NOMO-1 treated with dmso at 0.1 percent for 144 hours (cell line): ENCODE measurements around the gene SDK1.

Experiments
- DNase-seq: peaks from one replicate; lab custom pipeline; 2025; ENCODE audit not compliant: unreplicated experiment; lab: John Stamatoyannopoulos, UW

SDK1 gene

GRCh38 chr7:3975371-3975770, 674.3 kb downstream of the SDK1 start:
- no peak for DNase-seq

DNA sequence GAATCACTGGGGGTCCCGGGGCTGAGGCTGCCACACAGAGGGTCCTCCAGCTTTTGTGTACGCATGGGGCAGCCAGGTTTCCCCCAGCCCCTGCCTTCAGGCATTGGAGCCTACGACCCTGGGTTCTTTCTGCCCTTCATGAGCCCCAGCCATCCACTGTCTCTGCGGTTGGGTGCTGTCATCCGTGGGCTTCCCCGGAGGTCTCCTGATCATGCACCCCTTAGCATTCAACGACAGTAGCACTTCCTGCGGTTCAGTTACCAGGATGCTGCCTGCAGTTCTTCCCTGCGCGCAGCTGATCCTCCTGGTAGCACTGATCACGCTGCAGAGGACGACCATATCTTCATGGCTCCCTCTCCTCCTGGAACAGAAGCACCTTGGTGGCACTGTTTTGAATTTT, 676.3 kb downstream of the SDK1 start:
- DNase-seq, result no peak

- no peak for DNase-seq
Measured at GRCh38 chr7:3978839-3979238, 677.8 kb downstream of the SDK1 start.

DNA sequence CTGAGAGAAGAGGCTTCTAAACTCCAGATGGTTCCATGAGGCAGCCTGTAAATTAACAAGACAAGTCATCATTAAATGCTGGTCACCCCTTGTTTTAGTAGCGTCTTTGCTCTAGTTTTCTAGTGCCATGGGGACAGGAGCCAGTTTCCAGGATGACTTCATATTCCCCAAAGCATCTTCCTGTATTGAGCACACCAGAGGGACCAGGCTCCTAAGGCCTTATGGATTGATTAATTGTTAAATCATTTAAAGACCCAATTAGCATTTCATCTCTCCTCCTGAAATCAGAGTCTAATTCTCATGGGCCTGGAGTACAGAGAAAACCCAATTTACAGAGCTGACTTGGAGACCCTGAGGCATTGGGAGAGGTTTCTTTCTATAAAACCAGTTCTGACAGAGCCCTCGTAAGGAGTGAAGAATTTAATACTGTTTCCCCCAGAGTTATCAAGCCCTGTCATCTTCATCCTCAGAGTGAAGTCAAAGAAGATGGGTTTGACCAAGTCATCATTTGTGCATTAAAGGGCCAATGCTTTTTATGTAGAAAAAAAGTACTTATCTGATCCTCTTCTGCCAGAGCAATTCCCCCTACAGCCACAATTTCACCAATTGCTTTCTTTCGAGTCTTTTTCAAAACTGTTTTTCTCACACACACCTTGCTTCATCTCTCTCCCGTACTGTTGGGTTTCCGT, 678.7 kb downstream of the SDK1 start:
- DNase-seq, result no peak

DNA sequence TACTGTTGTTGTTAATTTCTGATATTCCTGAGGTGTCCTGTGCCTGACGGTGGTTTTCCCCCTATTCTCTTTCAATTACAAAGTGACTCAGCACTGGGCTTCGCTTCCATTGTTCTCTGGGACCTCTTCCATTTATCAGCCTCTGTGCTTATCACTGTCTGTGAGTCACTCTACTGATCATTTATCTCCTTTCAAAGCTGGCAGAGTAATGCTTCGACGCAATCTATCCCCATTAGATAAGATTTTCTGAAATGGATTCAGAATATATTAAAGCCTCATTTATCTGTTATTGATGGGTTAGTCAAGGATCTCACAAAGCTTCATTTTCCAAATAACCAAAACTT, 679.2 kb downstream of the SDK1 start:
- DNase-seq, result no peak

- DNase-seq, result no peak
Measured at GRCh38 chr7:3981281-3981680, 680.2 kb downstream of the SDK1 start.

GRCh38 chr7:3984456-3984855, 683.4 kb downstream of the SDK1 start:
- no peak for DNase-seq

DNA sequence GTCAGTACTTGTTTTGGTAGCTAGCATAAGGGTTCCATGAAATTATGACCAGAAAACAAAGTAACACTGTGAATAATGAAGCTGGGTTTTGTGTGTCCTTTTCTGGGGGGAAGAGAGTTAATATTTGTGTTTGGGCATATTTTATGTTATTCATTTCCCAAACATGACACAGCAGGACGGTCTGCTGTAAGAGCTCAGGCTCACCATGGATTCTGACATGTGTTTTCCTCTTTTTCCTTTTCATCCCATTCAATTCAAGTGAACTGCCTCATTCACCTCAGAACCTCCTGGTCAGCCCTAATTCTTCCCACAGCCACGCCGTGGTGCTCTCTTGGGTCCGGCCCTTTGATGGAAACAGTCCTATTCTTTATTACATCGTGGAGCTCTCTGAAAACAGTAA, 685.9 kb downstream of the SDK1 start:
- DNase-seq, result no peak

DNA sequence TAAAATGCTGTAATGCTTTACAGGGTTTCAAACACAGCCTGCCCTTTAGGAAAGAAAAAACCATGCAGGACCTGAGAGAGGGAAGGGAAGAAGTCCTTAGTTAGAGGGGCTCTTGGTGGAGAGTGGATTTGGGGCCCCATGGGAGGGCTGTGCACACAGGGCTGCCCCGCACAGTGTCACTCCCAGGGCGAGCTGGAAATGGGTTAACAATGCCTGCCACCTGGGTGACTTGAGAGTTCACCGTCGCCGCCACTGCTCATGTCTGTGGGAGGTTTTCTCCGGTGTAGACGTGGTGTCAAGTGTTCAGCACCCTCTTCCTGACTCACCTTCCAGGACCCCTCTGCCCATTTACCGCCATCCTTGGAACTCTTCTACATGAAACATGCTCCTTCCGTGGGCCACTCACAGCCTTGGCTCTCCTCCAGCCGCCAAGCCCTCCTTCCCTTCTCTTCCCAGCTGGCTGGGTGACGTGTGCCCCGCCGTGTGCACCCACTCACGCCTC, 686.4 kb downstream of the SDK1 start:
- no peak for DNase-seq

DNA sequence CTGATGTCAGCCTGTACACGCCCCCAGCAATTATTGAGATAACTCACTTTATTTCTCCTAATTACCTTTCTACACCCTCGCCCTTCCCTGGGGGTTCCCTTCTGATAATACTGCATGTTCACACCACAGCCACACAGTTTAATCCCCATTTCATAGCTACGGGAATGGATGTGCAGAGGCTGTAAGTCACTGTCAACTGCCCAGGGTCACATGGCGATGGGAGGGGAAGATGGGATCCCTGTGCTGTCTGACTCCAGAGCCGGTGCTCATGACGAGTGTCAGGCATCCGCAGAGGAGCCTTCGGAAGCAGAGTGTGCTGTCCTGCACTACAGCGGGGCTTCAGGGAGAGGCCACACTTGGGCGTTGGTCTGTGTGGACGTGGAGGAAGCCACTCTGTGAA, 688.7 kb downstream of the SDK1 start:
- no peak for DNase-seq

DNA sequence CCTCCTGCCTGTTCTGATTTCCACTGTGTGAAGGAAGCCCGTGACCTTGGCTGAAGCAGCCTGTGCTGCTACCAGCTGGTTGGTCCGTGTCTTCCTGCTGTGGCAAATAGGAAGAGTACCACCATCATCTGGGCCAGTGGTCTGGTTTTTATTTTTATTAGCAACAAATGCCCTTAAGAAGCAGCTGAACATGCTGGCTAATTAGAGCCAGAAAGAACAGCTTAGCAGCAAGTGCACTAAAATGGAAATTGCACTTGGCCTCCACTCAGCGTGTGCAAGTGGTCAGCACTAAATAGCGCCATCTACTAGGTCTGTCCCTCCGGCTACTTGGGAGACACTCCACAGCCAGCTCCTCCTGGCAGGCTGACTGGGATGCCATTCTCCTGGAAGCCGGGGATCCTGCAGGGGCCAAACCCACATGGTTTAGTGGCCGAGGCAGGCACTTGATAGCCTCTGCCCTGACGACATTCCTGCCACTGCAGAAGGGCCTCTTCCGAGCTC, 690.7 kb downstream of the SDK1 start:
- no peak for DNase-seq

GRCh38 chr7:3992841-3993240, 691.8 kb downstream of the SDK1 start:
- DNase-seq, result no peak

- no peak for DNase-seq
Measured at GRCh38 chr7:3994764-3995163, 693.7 kb downstream of the SDK1 start.

GRCh38 chr7:3995187-3995586, 694.1 kb downstream of the SDK1 start:
- no peak for DNase-seq

DNA sequence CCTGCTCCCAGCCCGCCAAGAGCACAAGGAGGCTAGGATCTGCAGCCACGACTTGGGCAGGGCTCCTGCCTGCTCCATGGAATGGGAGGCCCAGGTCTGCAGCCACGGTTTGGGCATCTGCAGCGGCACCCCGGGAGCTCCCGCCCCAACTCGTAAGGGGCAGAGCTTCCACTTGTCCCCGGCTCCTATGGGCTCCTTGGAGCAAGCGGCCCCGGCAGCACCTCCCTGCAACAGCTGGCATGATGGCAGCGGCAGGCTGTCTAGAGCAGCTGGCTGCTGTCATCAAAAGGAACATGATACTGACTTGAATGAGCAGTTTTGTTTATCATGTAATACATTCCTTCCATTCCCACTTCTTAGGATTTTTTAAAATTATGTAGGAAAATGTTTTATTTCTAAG, 697.0 kb downstream of the SDK1 start:
- DNase-seq, result no peak

DNA sequence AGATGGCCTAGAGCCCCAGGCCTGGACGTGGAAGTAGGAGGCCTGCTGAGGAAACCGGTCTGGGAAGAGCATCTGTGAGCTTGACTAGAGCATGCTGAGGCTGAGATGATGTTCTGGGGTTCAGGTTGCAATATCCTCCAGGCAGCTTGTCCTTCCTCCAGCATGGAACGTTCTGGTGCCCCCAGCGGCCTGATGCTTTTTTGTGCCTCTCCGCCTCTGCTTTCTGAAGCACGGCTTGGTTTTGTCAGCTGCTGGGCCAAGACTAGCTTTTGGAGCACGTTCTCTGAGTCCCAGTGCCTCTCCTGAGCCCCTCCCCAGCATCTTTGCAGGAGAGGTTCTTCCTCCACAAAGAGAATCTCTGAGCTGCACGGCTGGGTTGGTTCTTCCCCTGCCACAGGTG, 699.1 kb downstream of the SDK1 start:
- no peak for DNase-seq

- no peak for DNase-seq
Measured at GRCh38 chr7:4000934-4001333, 699.9 kb downstream of the SDK1 start.

DNA sequence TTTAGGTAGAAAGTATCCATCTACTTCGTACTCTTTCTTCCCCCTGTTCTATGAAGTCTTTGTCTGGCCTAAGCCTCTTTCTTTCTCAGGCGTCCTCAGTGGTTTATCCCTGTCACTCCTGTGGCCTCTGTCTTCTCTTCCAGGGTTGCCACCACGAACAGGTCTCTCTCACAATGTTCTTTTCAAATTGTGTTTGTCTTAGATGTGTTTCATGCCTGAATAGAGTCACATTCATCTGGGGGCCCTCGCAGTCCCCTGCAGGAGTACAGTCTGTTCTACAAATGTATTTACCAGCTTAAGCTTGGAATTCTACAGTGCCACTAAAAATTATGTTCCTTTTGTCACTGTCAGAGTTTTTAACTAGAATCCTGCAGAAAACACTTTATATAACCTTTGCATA, 700.7 kb downstream of the SDK1 start:
- DNase-seq, result no peak

- no peak for DNase-seq
Measured at GRCh38 chr7:4003503-4003902, 702.5 kb downstream of the SDK1 start.

DNA sequence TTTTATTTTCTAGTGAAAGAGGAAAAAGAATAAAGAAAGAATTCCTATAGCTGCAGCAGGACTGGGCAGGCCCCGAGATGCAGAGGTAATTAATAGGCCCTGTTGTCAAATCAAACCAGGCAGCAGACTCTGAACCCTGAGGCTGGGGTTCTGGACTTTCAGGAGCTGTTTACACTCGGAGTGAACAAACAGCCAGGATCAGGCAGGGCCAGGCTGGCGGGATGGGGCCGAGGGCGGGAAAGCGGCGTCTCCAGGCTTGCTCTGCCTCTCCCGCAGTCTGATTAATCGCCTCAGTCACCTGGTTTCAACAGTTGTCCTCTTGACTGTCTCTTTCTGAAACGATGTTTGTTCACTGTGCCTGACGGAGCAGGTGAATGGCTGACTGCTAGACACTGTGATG, 705.6 kb downstream of the SDK1 start:
- no peak for DNase-seq

DNA sequence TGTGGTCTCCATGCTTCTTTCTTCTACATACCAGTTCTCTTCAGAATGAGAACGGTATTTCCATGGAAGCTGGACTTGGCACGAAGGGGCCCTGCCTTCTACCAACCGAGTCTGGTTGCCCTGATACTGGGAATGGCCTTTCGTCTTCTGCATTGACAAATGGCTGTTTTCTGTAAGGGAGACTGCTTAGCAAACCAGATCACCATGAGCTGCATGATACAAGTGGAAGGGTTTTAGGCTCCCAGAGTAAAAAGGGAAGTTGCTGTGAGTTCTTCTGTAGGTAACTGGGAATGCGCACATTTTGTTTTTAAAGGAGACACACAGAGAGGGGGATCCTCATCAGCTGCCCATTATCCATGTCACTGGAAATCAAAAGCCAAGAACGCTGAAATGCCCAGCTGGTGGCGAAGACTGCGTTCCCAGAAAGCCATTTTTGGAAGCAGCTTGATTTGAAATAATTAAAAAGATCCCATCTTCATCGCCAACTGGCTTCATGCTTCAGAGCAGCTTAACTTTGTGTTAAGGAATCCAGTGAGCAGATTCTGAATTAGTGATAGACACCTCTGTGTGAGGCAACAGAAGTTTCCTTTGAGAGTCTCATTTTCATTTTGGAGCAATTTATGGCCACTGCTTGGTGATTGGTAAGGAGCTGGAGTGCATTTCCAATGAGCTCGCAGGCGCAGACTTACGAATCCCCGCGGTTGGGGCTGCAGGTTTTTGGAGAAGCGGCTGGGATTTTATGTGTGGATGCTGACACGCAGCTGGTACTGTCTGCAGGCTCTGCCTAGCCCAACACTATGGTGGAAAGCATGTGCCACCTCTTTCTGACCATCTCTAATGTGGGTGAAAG, 708.4 kb downstream of the SDK1 start:
- DNase-seq, result no peak

GRCh38 chr7:4010061-4010605, 709.1 kb downstream of the SDK1 start:
- no peak for DNase-seq
